22Rv1 (cell line): ENCODE data around the gene SPRYD3.

ENCODE experiments used
- CTCF ChIP-seq: fragments of 450-650 bp; IDR thresholded peaks from 2 replicates; pipeline ENCODE4 v1.5.1; 2017; ENCODE audit warnings: mild to moderate bottlenecking
- ZFX ChIP-seq: fragments of 450-650 bp; IDR thresholded peaks from 2 replicates; pipeline ENCODE4 v1.6.1; 2017; ENCODE audit warnings: antibody characterized with exemption, borderline replicate concordance

DNA sequence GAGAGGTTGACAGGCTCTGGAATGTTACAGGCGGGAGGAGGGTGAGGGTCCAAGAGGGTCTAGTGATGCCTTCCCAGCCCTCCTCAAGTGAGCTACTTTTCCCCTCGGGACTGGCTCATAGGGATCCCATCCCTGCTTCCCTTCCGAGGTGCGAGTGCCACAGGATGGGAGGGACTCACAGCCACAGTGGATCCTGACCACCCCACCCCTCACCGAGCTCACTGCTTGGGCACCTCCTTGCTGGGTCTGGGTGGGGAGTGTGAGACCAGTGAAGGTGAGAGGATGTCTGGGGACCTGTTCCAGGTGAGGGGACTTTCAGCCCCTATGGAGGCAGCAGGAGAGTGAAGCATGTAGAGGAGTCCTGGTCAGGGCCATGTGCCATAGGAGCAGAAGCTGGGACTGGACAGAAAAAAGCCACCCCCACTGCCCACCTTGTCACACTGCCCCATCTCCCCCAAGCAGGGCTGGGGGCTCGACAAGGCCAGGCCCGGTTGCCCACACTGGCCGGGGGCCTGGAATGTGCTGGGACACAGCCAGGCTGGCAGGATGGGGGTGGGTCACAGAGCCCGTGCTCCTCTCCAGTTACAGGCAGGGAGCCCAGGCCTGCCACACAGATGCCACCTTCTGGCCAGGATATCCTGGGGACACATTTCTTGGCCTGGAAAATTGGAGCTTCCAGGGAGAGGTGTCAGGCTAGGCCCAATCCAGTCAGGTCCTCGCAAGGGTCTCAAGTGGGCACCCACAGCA lies 31.0 kb downstream of the SPRYD3 start:
- peak; percentile 70 for TF ChIP-seq CTCF
- TF ChIP-seq ZFX, result no peak
